Heart right ventricle (tissue), 16 donors: Measurements from ENCODE around the gene RADIL. TPM values are rescaled to one million over a fixed set of nuclear protein-coding genes. Genes with fewer than 3 reads are reported as not detected.

Experiments used
- ATAC-seq, 8 donors: fragments of 200-7000 bp; cut with Tn5 transposase; one replicate each; pipeline ENCODE4 v1.9.1; 2020; ENCODE audit warnings: mild to moderate bottlenecking in 8 of 8, moderate library complexity in 8 of 8, moderate number of reproducible peaks in 1 of 8
- DNase-seq, 2 donors: peaks; one replicate each; pipeline ENCODE4 v3.0.0-alpha.2; 2020
- H3K27ac ChIP-seq, 10 donors: fragments of 200-600 bp; sonication (generic) in 2 of 10; one replicate each; pipeline versions ENCODE4 v1.5.0 to v1.8.0; 2020 to 2022; ENCODE audit warnings: mild to moderate bottlenecking in 3 of 10
- H3K27me3 ChIP-seq, 7 donors: fragments of 200-600 bp; one replicate each; pipeline ENCODE4 v1.8.0; 2021 to 2022; ENCODE audit warnings: mild to moderate bottlenecking in 2 of 7
- H3K36me3 ChIP-seq, 9 donors: fragments of 200-600 bp; sonication (generic) in 1 of 9; one replicate each; pipeline versions ENCODE4 v1.5.0 to v1.8.0; 2020 to 2022; ENCODE audit warnings: mild to moderate bottlenecking in 2 of 9
- H3K4me1 ChIP-seq, 9 donors: fragments of 200-600 bp; sonication (generic) in 1 of 9; one replicate each; pipeline versions ENCODE4 v1.5.0 to v1.8.0; 2020 to 2022; ENCODE audit warnings: mild to moderate bottlenecking in 4 of 9
- H3K4me3 ChIP-seq, 10 donors: fragments of 200-600 bp; sonication (generic) in 2 of 10; one replicate each; pipeline versions ENCODE4 v1.5.0 to v1.8.0; 2020 to 2022; ENCODE audit warnings: mild to moderate bottlenecking in 7 of 10, moderate library complexity in 2 of 10
- H3K9me3 ChIP-seq, 11 donors: fragments of 200-600 bp in 10 of 11; sonication (generic) in 2 of 11; one replicate each; pipeline versions ENCODE4 v1.5.0 to v1.8.0; 2013 to 2022; ENCODE audit warnings: mild to moderate bottlenecking in 2 of 11, control low read depth in 1 of 11, moderate library complexity in 1 of 11
- WGBS, 2 donors: extraction: QIAGEN DNeasy Blood & Tissue Kit; methylation state at CpG; one replicate each; pipeline ENCODE4 v1.1.7; 2013; ENCODE audit warnings: inconsistent platforms in 1 of 2; 5-methylcytosine and 5-hydroxymethylcytosine counted together
- intact Hi-C, 10 donors: fragments of 100-400 bp; cut with DNase I; formaldehyde crosslinking; loops; one replicate each; pipeline versions ENCODE4 v1.11.1 to v1.14.2; 2022
- polyA plus RNA-seq, 2 donors: library from polyadenylated mRNA; stranded (reverse); fragments of 200-250 nt; gene quantifications; one replicate each; pipeline ENCODE4 v1.2.3, GENCODE V29; 2013
- total RNA-seq, 10 donors: library from RNA; stranded (reverse); fragmentation: NEBNext Ultra II Directional in 3 of 10; extraction: Animal tissue kit (Norgen Biotek cat#: 25700) in 3 of 10; gene quantifications; one replicate each; pipeline versions ENCODE4 v1.2.1 to v1.2.4, GENCODE V29; 2021 to 2023
- TF ChIP-seq, protein P1 (sequence below), 9 donors: fragments of 200-600 bp; sonication (generic) in 2 of 9; IDR thresholded peaks; one replicate each; pipeline versions ENCODE4 v1.5.0 to v1.8.0; 2021 to 2022; ENCODE audit warnings: antibody characterized with exemption in 9 of 9, mild to moderate bottlenecking in 5 of 9, moderate library complexity in 1 of 9
- donor health status: Arrhythmogenic right ventricular cardiomyopathy.
- donor health status: ischemic (EF 13 %, LVEDD 7.1; RV severe dilation, severe dysfunction).
- donor health status: healthy with polysubstance abuse.
- donor health status: DM: no; HTN: yes; CAD: no.
- donor health status: DM: no; HTN: no; CAD: no.
- donor health status: ischemic (EF 25% LVEDD 6.9; RV normal size, moderate dysfunction).
- donor health status: ischemic (EF 25% LVEDD 5.7; RV mildly dilated, moderate dysfunction).
- donor health status: healthy.
- donor health status: DM: yes; HTN: yes; CAD: no.
- donor health status: Ischemic cardiomyopathy.
- donor health status: ischemic (EF 35%, LVEDD 5.7; RV mildly dilated, moderate dysfunction).
- donor health status: nonischemic (EF 11% LVEDD 7.7; RV severe dilation, severe dysfunction).
- donor health status: DM: yes; HTN: yes; CAD: no.
- donor health status: PGD.
- donor health status: ischemic (EF 29% LVEDD 5.4; RV normal size, mild dysfunction).
- donor health status: nonischemic (EF 23%, LVEDD 6.1; RV moderate dilation, normal function).

Gene RADIL
- total and polyA plus RNA-seq, 12 donors, result 1.2 to 6.6 (median 3.8) TPM

DNA sequence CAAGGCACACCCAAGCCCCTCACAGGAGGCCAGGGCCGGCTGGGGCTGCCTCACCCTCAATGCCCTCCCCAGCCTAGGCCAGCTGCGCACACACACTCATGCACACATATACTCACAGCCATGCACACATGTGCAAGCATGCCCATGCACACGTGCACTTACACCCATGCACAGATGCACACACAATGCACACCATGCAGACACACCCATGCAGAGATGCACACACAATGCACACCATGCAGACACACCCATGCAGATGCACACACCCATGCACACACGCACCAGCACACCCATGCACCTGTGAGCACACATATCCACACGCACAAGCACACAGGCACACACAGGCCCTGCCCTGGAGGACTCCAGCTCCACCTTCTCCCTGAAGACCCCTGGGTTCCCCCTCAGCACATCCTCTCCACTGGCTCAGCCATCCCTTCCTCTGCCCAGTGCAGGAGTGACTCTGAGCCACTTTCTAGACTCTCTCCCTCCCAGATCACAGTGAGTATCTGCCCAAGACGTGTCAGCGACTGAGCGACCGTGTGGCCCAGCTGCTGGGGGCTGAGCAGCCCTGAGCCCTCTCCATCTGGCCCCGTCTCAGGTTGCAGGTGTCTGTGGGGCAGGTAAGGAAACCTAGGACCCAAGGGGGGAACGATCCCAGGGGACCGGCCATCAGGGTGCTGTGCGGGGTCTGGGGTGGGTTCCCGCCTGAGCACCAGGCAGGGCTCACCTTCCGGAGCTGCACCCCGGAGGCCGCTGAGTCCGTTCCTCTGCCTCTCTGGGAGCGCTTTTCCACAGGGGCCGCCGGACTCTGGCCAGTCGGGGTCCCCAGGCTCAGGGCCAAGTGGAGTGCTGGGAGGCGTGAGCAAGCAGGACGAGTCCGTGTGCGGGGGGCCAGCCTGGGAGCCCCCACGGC, 82.3 kb downstream of the RADIL start:
- TF ChIP-seq, protein P1, sequence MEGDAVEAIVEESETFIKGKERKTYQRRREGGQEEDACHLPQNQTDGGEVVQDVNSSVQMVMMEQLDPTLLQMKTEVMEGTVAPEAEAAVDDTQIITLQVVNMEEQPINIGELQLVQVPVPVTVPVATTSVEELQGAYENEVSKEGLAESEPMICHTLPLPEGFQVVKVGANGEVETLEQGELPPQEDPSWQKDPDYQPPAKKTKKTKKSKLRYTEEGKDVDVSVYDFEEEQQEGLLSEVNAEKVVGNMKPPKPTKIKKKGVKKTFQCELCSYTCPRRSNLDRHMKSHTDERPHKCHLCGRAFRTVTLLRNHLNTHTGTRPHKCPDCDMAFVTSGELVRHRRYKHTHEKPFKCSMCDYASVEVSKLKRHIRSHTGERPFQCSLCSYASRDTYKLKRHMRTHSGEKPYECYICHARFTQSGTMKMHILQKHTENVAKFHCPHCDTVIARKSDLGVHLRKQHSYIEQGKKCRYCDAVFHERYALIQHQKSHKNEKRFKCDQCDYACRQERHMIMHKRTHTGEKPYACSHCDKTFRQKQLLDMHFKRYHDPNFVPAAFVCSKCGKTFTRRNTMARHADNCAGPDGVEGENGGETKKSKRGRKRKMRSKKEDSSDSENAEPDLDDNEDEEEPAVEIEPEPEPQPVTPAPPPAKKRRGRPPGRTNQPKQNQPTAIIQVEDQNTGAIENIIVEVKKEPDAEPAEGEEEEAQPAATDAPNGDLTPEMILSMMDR (IDR thresholded peaks at IDR 0.05), result no peak
- Histone ChIP-seq H3K9me3 (no peaks in the 10 kb centered on the region), H3K36me3 (peaks cover 0 to 6% (median 0%) of the 10 kb centered on the region in 9 donors), H3K27ac (no peak overlapping the region), H3K4me3 (no peak overlapping the region), H3K4me1 (peaks cover 0 to 31% (median 9%) of the 10 kb centered on the region in 9 donors), H3K27me3 (no peaks in the 10 kb centered on the region)
- DNase-seq (no peak), ATAC-seq (no peak)
- WGBS, 2 donors, result 89 to 91% methylated on average over 27 of the region's 27 CpGs
- intact Hi-C loops, result loop anchor here in 1 of 10 donors (10.0 kb wide), 1 partner anchor 284 kb away; no protein-coding TSS in a partner anchor

DNA sequence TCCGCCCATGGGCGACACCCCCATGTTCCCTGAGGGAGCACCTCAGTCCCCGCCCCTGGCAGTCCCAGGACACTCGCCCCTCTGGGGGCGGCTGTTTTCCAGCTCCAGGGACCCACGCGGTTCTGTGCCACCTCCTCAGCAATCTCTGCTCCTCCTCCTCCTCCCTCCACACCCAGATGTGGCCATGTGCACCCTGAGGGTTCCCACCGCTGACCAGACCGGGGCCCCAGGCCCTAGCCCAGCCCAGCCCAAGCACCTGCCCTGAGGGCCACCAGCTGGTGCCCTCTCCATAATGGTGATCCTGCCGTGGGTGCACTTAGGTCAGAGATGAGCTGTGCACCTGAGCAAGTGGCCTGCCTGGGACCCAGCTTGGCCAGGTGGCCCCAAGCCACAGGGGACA, 83.0 kb downstream of the RADIL start:
- H3K36me3 ChIP-seq, result peaks cover 0 to 6% (median 0%) of the 10 kb centered on the region in 9 donors
- ATAC-seq, result peak in 1 of 8 donors; percentile 3
- no peaks in the 10 kb centered on the region for H3K27me3 ChIP-seq
- no peak for DNase-seq
- H3K9me3 ChIP-seq, result no peaks in the 10 kb centered on the region
- TF ChIP-seq, protein P1 (IDR thresholded peaks at IDR 0.05), result no peak
- peaks cover 0 to 31% (median 9%) of the 10 kb centered on the region in 9 donors for H3K4me1 ChIP-seq
- H3K27ac ChIP-seq, result no peak overlapping the region
- intact Hi-C loops, result loop anchor here in 1 of 10 donors (10.0 kb wide), 1 partner anchor 284 kb away; no protein-coding TSS in a partner anchor
- WGBS, 2 donors, result 82 to 88% methylated on average over 9 to 10 of the region's 10 CpGs
- H3K4me3 ChIP-seq, result no peak overlapping the region

DNA sequence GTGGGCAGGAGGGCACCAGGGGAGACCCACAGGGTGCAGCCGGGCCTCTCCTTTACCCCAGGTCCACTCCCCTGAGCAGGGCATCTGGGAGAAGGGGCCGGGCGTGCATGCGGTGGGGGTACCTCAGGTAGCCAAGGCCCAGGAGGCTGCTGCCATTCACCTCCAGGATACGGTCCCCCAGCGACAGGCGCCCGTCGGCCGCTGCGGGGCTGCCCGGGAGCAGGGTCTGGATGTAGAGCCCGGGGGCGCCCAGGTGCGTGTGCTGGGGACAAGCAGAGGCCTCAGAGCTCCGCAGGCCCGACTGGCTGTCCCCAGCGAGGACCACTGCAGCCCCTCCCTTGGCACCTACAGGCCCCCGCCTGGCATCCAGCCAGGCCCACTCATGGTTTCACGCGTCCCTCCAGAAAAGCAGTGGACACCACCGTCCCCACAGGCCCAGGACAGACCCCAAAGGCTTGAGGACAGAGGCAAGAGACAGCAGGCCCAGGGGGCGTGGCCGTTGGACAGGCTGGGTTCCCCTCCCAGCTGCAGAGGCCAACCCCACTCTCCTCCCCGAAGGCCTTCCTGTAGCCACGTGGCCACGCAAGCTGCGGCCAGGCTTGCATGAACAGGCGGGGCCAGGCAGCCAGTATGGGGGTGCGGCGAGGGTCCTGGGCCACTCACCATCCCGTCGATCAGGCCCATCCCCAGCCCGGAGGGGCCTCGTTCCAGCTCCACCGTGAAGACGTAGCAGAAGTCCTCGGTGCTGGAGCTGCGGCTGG, 83.8 kb downstream of the RADIL start:
- ATAC-seq, result peak; percentile 39 to 77 (median 59)
- no peaks in the 10 kb centered on the region for H3K9me3 ChIP-seq
- H3K27me3 ChIP-seq, result no peaks in the 10 kb centered on the region
- 69 to 74% methylated on average over 39 of the region's 39 CpGs for WGBS, 2 donors
- H3K4me3 ChIP-seq, result no peak overlapping the region
- H3K27ac ChIP-seq, result peak overlapping the region in 4 of 10 donors; percentile 8 to 29 (median 18)
- H3K36me3 ChIP-seq, result peaks cover 0 to 6% (median 0%) of the 10 kb centered on the region in 9 donors
- intact Hi-C loops, result loop anchor here (2.0 to 10.0 kb wide), 6 partner anchors 75 to 288 kb away; partner anchors contain the start of gene RADIL (in 5 of the 10)
- peak; percentile 60 to 64 for DNase-seq
- TF ChIP-seq, protein P1 (IDR thresholded peaks at IDR 0.05), result no peak
- peaks cover 0 to 31% (median 9%) of the 10 kb centered on the region in 9 donors for H3K4me1 ChIP-seq

DNA sequence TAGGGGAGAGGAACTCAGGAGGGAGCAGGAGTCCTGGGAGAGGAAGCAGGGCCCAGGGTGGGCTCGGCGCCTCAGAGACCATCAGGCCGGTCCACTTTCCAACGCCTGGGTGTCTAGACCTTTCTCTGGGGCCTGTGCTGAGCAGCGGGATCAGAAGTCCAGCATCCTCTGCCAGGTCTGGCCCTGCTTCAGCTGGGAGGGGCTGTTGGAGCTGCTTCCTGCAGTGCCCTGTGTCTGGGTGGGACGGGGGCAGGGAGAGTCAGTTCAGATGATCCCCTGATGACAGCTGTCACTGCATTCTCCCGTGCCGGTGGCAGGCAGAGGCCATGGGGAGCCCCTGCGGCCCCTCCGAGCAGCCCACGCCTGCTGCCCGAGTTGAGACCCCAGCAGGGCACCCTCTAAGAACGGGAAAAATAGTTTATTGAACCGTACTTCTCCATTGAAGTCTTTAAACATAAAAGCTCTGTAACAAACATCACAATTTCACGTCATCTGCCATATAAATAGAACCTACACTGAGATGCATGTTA, 84.7 kb downstream of the RADIL start:
- H3K36me3 ChIP-seq, result peaks cover 0 to 6% (median 0%) of the 10 kb centered on the region in 9 donors
- TF ChIP-seq, protein P1 (IDR thresholded peaks at IDR 0.05), result no peak
- ATAC-seq, result peak; percentile 11 to 55 (median 28)
- no peaks in the 10 kb centered on the region for H3K27me3 ChIP-seq
- H3K4me3 ChIP-seq, result no peak overlapping the region
- peak overlapping the region in 6 of 10 donors; percentile 25 to 67 (median 48) for H3K27ac ChIP-seq
- no peaks in the 10 kb centered on the region for H3K9me3 ChIP-seq
- WGBS, 2 donors, result 67 to 74% methylated on average over 15 of the region's 15 CpGs
- intact Hi-C loops, result loop anchor here (1.0 to 10.0 kb wide), 7 partner anchors 76 to 289 kb away; partner anchors contain the start of gene RADIL (in 6 of the 10)
- peaks cover 0 to 31% (median 9%) of the 10 kb centered on the region in 9 donors for H3K4me1 ChIP-seq
- no peak for DNase-seq
